Measurements from ENCODE around the gene SLC17A9.

SLC17A9 gene

DNA sequence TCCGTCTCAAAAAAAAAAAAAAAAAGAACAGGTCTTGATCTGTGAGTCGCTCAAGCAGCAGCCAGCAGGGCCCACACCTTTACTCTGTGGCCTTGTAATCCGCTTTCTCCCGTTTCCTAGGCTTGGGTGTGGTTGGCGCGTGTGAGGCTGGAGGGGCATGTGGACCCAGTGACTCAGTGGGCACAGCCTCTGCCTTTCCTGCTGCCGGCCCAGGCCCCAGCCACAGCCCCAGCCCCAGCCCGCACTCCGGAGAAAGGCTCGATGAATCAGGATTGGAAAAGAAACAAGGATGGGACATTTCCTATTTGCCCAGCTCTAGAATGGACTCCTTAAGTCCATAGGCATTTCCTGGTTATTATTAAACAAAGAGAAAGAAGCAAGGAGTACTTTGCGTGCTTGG lies 50.0 kb downstream of the SLC17A9 start:
- DNase-seq (ENCODE audit: low spot score), result no peak
- TF ChIP-seq, protein P1, sequence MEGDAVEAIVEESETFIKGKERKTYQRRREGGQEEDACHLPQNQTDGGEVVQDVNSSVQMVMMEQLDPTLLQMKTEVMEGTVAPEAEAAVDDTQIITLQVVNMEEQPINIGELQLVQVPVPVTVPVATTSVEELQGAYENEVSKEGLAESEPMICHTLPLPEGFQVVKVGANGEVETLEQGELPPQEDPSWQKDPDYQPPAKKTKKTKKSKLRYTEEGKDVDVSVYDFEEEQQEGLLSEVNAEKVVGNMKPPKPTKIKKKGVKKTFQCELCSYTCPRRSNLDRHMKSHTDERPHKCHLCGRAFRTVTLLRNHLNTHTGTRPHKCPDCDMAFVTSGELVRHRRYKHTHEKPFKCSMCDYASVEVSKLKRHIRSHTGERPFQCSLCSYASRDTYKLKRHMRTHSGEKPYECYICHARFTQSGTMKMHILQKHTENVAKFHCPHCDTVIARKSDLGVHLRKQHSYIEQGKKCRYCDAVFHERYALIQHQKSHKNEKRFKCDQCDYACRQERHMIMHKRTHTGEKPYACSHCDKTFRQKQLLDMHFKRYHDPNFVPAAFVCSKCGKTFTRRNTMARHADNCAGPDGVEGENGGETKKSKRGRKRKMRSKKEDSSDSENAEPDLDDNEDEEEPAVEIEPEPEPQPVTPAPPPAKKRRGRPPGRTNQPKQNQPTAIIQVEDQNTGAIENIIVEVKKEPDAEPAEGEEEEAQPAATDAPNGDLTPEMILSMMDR (conservative IDR thresholded peaks at IDR 0.05; ENCODE audit: low read depth), result no peak
- H3K27ac ChIP-seq, result no peak overlapping the region
- ChIA-PET POLR2A (ENCODE audit: low non-redundant PET) (no interaction called here), CTCF (interaction anchor here (0.6 to 3.4 kb wide), 5 partner anchors 9 to 102 kb away, joined by 3 to 21 read pairs (median 5); no protein-coding TSS in a partner anchor)

DNA sequence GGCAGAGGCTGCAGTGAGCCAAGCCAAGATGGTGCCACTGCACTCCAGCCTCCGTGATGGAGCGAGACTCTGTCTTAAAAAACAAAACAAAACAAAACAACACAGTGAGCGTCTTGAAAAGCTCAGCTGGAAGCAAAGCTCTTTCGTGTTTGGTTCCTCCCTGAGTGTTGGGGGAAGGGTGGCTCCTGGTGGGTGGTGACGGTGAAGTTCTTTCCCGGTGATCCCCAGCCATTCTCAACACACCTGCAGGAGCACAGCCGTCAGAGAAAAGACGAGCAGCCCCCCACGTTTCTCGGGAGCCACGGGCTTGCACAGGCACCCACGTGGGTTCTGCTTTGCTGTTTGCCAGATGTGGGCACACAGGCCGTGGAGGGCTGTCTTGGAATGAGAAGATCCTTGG lies 51.0 kb downstream of the SLC17A9 start:
- no peak overlapping the region for H3K27ac ChIP-seq
- no peak for DNase-seq (ENCODE audit: low spot score)
- ChIA-PET POLR2A (ENCODE audit: low non-redundant PET) (interaction anchor here (0.7 kb wide), 1 partner anchor 75 kb away, joined by 5 read pairs; no protein-coding TSS in a partner anchor), CTCF (interaction anchor here (0.6 to 3.4 kb wide), 3 partner anchors 31 to 201 kb away, joined by 3 to 21 read pairs (median 3); no protein-coding TSS in a partner anchor)
- TF ChIP-seq, protein P1 (conservative IDR thresholded peaks at IDR 0.05; ENCODE audit: low read depth), result no peak

DNA sequence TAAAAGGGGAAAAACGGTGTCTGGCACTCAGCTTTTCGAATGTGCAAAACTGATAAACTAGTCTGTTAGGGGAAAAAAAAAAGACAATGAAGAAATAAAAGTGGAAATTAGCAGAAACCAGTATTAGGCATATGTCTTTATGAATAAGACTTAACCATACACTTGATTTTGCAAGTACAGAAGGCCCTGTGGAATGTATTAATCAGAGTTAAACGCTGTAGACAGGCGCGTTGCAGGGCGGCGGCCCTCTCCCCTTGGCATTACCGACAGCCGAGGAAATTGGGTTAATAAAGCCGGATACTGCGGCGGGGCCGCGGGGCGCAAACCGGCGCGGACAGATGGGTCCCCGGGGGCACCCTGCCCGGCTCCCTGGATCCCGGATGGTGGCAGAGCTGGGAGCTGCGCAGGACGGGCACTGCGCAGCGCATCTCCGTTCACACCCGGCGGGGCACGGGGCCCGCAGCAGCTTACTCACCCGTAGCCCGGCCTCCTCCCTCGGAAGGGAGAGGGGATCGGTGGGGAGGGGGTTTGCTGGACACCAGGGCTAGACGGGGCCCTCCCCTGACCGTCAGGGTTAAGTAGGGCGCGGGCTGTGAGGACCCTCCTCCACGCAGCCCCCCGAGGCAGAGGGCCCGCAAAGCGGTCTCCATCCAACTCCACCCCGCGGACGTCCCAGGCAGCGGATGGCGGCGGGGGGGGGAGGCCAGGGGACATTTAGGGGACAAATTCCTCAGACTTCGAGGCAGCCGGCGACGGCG lies 52.3 kb downstream of the SLC17A9 start:
- TF ChIP-seq, protein P1 (conservative IDR thresholded peaks at IDR 0.05; ENCODE audit: low read depth), result no peak
- POLR2A ChIA-PET (ENCODE audit: low non-redundant PET), result no interaction called here
- DNase-seq (ENCODE audit: low spot score), result no peak
- CTCF ChIA-PET, result interaction anchor here (0.9 to 2.7 kb wide), 4 partner anchors 11 to 51 kb away, joined by 3 to 16 read pairs (median 3); no protein-coding TSS in a partner anchor
- H3K27ac ChIP-seq, result no peak overlapping the region

DNA sequence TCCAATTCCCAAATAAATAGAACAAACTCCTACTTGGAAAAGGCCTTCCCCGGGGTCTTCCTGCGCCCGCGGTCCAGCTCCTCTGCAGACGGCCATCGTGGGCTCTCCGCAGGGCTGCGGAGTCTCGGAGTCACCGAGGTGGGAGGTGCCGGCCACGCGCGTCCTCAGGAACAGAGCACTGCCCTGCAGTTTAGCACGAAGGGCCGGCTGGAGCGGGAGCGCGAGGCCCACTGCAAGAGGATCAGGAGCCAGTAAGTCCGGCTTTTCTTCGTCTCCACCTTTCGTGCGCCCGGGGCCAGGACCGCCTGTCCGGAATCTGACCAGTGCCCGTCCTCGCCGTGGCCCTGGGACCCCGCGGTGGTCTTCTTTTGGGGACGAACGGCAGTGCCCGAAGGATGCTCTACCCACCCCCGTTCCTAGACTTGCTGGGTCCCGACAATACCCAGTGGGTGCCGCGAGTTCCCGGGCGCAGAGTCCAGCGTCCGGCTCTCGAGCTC lies 52.9 kb downstream of the SLC17A9 start:
- ChIA-PET POLR2A (ENCODE audit: low non-redundant PET) (no interaction called here), CTCF (interaction anchor here (0.6 to 2.7 kb wide), 6 partner anchors 10 to 240 kb away, joined by 3 to 16 read pairs (median 3); no protein-coding TSS in a partner anchor)
- DNase-seq (ENCODE audit: low spot score), result no peak
- TF ChIP-seq, protein P1 (conservative IDR thresholded peaks at IDR 0.05; ENCODE audit: low read depth), result no peak
- H3K27ac ChIP-seq, result no peak overlapping the region

DNA sequence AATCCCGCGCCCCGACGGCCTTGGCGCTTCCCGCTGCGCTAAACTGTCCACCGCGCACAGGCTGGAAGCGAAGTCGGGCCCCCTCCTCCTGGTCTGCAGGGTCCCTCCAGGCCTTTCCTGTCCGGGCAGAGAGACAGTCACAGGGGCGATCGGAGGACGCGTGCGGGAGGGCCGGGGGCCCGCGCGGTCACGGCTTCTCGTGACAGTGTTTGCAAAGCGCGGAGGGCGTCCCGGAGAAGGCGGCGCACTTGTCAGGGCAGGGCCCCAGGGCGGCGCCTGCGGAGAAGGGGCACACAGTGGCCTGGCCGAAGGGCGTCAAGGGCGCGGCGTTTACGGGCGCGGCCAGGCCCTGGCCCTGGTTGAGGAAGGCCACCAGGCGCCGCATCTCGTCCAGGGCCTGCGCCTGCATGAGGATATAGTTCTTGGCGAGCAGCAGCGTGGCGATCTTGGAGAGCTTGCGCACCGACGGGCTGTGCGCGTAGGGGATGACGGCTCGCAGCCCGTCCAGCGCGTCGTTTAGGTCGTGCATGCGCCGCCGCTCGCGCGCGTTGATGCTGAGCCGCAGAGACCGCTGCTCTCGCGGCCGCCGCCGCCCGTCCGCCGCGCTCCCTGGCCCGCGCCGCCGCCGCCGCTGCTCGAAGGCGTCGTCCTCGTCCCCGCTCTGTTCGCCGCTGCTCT lies 53.5 kb downstream of the SLC17A9 start:
- H3K27ac ChIP-seq, result no peak overlapping the region
- ChIA-PET POLR2A (ENCODE audit: low non-redundant PET) (no interaction called here), CTCF (interaction anchor here (0.6 to 2.7 kb wide), 7 partner anchors 25 to 240 kb away, joined by 3 to 16 read pairs (median 3); no protein-coding TSS in a partner anchor)
- TF ChIP-seq, protein P1 (conservative IDR thresholded peaks at IDR 0.05; ENCODE audit: low read depth), result no peak
- DNase-seq (ENCODE audit: low spot score), result no peak
